ENCODE results near the gene TUBB2B.

TUBB2B gene

DNA sequence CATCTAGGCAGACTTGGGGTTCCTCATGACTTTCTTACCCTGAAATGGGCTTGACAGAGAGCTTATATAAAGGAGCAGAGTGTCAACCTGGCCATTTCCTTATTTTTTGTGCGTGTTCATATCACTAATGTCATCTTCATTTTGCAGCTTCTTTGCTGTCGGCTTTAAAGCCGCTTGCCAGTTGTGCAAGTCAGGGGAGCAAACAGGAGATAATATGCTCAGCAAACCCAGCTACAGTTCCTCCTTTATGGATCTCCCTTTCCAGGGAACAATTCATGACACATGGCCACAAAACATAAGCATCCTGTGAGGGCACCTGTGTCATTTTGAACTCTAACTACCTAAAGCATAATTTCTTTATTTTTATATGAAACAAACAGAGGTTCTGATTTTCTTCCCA is 6.5 kb upstream of the TUBB2B start:
- TF ChIP-seq SNAI2 (CRISPR knock-in tag; IDR thresholded peaks at IDR 0.05) = no peak
- TF ChIP-seq ARNTL (CRISPR knock-in tag; IDR thresholded peaks at IDR 0.05; ENCODE audit: borderline replicate concordance, low read depth) = no peak
- no peak for TF ChIP-seq TCF4 (CRISPR knock-in tag; IDR thresholded peaks at IDR 0.05; ENCODE audit: borderline replicate concordance)
- no peak for TF ChIP-seq ZFP30 (CRISPR knock-in tag; IDR thresholded peaks at IDR 0.05)
- TF ChIP-seq, protein P1, sequence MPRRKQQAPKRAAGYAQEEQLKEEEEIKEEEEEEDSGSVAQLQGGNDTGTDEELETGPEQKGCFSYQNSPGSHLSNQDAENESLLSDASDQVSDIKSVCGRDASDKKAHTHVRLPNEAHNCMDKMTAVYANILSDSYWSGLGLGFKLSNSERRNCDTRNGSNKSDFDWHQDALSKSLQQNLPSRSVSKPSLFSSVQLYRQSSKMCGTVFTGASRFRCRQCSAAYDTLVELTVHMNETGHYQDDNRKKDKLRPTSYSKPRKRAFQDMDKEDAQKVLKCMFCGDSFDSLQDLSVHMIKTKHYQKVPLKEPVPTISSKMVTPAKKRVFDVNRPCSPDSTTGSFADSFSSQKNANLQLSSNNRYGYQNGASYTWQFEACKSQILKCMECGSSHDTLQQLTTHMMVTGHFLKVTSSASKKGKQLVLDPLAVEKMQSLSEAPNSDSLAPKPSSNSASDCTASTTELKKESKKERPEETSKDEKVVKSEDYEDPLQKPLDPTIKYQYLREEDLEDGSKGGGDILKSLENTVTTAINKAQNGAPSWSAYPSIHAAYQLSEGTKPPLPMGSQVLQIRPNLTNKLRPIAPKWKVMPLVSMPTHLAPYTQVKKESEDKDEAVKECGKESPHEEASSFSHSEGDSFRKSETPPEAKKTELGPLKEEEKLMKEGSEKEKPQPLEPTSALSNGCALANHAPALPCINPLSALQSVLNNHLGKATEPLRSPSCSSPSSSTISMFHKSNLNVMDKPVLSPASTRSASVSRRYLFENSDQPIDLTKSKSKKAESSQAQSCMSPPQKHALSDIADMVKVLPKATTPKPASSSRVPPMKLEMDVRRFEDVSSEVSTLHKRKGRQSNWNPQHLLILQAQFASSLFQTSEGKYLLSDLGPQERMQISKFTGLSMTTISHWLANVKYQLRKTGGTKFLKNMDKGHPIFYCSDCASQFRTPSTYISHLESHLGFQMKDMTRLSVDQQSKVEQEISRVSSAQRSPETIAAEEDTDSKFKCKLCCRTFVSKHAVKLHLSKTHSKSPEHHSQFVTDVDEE (CRISPR knock-in tag; IDR thresholded peaks at IDR 0.05) = no peak
- TF ChIP-seq, protein P2, sequence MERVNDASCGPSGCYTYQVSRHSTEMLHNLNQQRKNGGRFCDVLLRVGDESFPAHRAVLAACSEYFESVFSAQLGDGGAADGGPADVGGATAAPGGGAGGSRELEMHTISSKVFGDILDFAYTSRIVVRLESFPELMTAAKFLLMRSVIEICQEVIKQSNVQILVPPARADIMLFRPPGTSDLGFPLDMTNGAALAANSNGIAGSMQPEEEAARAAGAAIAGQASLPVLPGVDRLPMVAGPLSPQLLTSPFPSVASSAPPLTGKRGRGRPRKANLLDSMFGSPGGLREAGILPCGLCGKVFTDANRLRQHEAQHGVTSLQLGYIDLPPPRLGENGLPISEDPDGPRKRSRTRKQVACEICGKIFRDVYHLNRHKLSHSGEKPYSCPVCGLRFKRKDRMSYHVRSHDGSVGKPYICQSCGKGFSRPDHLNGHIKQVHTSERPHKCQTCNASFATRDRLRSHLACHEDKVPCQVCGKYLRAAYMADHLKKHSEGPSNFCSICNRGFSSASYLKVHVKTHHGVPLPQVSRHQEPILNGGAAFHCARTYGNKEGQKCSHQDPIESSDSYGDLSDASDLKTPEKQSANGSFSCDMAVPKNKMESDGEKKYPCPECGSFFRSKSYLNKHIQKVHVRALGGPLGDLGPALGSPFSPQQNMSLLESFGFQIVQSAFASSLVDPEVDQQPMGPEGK (CRISPR knock-in tag; IDR thresholded peaks at IDR 0.05; ENCODE audit: borderline replicate concordance) = no peak
- TF ChIP-seq ZNF8 (CRISPR knock-in tag; IDR thresholded peaks at IDR 0.05) = no peak
- TF ChIP-seq PPARA (CRISPR knock-in tag; IDR thresholded peaks at IDR 0.05; ENCODE audit: borderline replicate concordance) = no peak
- no peak for TF ChIP-seq ISL1 (CRISPR knock-in tag; IDR thresholded peaks at IDR 0.05)
- TF ChIP-seq CSDC2 (CRISPR knock-in tag; IDR thresholded peaks at IDR 0.05) = no peak
- no peak for TF ChIP-seq RARB (CRISPR knock-in tag; IDR thresholded peaks at IDR 0.05)
- no peak for TF ChIP-seq TOX (CRISPR knock-in tag; IDR thresholded peaks at IDR 0.05; ENCODE audit: borderline replicate concordance)
- no peak for TF ChIP-seq ZC3H10 (CRISPR knock-in tag; IDR thresholded peaks at IDR 0.05)
- no peak for TF ChIP-seq ZNF70 (CRISPR knock-in tag; IDR thresholded peaks at IDR 0.05)
- TF ChIP-seq, protein P3, sequence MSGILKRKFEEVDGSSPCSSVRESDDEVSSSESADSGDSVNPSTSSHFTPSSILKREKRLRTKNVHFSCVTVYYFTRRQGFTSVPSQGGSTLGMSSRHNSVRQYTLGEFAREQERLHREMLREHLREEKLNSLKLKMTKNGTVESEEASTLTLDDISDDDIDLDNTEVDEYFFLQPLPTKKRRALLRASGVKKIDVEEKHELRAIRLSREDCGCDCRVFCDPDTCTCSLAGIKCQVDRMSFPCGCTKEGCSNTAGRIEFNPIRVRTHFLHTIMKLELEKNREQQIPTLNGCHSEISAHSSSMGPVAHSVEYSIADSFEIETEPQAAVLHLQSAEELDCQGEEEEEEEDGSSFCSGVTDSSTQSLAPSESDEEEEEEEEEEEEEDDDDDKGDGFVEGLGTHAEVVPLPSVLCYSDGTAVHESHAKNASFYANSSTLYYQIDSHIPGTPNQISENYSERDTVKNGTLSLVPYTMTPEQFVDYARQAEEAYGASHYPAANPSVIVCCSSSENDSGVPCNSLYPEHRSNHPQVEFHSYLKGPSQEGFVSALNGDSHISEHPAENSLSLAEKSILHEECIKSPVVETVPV (CRISPR knock-in tag; IDR thresholded peaks at IDR 0.05) = no peak
- TF ChIP-seq OSR1 (CRISPR knock-in tag; IDR thresholded peaks at IDR 0.05) = no peak

GRCh38 chr6:3233321-3233720 is 5.9 kb upstream of the TUBB2B start:
- TF ChIP-seq OSR1 (CRISPR knock-in tag; IDR thresholded peaks at IDR 0.05) = no peak
- no peak for TF ChIP-seq CREB5 (CRISPR knock-in tag; IDR thresholded peaks at IDR 0.05; ENCODE audit: low read depth)
- no peak for ATAC-seq

More for the DNA sequence above, 6.5 kb upstream of the TUBB2B start:
- ATAC-seq = no peak

DNA sequence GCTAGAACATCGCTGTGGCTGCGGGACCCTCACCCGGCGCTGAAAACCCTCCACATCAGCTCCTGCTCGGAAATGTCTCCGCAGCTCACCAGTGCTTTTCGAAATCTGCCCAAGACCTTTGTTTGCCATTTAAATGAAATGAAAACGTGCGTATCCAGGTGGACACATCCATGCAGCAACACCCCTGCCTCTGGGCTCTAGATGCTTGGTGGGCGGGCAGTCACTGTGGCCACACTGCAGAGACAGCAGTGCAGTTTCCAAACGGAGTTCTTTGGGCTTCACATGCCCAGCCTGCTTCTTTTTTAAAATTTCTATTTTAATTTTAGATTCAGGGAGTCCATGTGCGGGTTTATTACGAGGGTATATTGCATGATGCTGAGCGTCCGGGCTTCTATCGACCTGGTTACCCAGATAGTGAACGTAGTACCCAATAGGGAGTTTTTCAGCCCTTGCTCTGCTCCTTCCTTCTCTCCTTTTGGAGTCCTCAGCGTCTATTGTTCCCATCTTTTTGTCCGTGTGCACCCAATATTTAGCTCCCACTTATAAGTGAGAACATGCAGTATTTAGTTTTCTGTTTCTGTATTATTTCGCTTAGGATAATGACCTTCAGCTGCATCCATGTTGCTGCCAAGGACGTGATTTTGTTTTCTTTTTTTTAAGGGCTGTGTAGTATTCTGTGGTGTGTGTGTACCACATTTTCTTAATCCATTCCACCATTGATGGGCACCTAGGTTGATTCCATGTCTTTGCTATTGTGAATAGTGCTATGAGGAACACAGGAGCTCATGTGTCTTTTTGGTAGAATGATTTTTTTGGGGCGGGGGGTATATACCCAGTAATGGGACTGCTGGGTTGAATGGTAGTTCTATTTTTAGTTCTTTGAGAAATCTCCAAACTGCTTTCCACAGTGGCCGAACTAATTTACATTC is 4.8 kb upstream of the TUBB2B start:
- no peak for TF ChIP-seq OSR1 (CRISPR knock-in tag; IDR thresholded peaks at IDR 0.05)
- no peak for TF ChIP-seq ZNF565 (CRISPR knock-in tag; conservative IDR thresholded peaks at IDR 0.05; ENCODE audit: low read depth)
- TF ChIP-seq CREB5 (CRISPR knock-in tag; IDR thresholded peaks at IDR 0.05; ENCODE audit: low read depth) = no peak
- TF ChIP-seq PPARA (CRISPR knock-in tag; IDR thresholded peaks at IDR 0.05; ENCODE audit: borderline replicate concordance) = no peak
- TF ChIP-seq ESRRG (CRISPR knock-in tag; IDR thresholded peaks at IDR 0.05) = no peak
- no peak for TF ChIP-seq ARNTL (CRISPR knock-in tag; IDR thresholded peaks at IDR 0.05; ENCODE audit: borderline replicate concordance, low read depth)
- TF ChIP-seq POU6F1 (CRISPR knock-in tag; IDR thresholded peaks at IDR 0.05; ENCODE audit: borderline replicate concordance, low read depth) = no peak
- no peak for TF ChIP-seq RARB (CRISPR knock-in tag; IDR thresholded peaks at IDR 0.05)
- peak; percentile 19 for ATAC-seq
